ENCODE data around the gene PDGFC. TPM values are rescaled to one million over a fixed set of nuclear protein-coding genes. Genes with fewer than 3 reads are reported as not detected.

The PDGFC gene
- total RNA-seq, 4 donors from 2014 or later: 28.0 to 43.9 (median 34.8) TPM

- peak overlapping the region in 3 of 4 donors; percentile 61 to 68 (median 66) for H3K27ac ChIP-seq
- H3K4me1 ChIP-seq: peaks cover 15 to 72% (median 30%) of the 10 kb centered on the region in 3 donors
- H3K36me3 ChIP-seq: no peaks in the 10 kb centered on the region
- TF ChIP-seq CTCF (IDR thresholded peaks at IDR 0.05) (no peak), EP300 (IDR thresholded peaks at IDR 0.05) (no peak), POLR2A (IDR thresholded peaks at IDR 0.05) (no peak), POLR2AphosphoS5 (IDR thresholded peaks at IDR 0.05) (no peak)
- no peak overlapping the region for H3K4me3 ChIP-seq
- ATAC-seq: no peak
- WGBS, 2 donors (ENCODE audit: low coverage in 1 of 2): 84 to 85% methylated on average over 3 of the region's 3 CpGs
- H3K27me3 ChIP-seq: no peaks in the 10 kb centered on the region
- H3K9me3 ChIP-seq: no peaks in the 10 kb centered on the region
Measured at GRCh38 chr4:156963419-156963818, 8.2 kb downstream of the PDGFC start.

DNA sequence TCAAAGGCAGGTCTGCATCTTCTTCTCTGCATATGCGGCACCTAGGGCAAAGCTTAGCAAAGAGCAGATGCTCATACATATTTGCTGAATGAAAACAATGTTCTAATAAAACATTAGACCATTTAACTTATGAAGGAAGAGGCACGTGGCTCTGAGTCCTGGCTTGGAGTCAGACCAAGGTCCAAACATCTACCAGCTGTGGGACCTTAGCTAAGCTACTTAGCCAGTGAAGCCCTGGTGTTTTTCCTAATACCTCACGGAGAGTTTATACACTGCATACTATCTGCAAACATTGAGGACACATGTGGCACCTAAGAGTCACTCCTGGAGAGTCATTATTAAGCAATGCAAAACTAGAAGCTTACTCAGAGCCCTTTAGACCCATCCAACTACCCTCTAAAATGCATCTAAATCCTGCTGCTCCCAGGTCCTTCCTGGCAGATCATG is 9.0 kb downstream of the PDGFC start:
- WGBS, 2 donors (ENCODE audit: low coverage in 1 of 2): 15 to 25% methylated on average over 3 of the region's 3 CpGs
- Histone ChIP-seq H3K4me3 (no peak overlapping the region), H3K4me1 (peaks cover 23 to 72% (median 39%) of the 10 kb centered on the region in 3 donors), H3K27me3 (no peaks in the 10 kb centered on the region), H3K9me3 (no peaks in the 10 kb centered on the region), H3K36me3 (no peaks in the 10 kb centered on the region), H3K27ac (peak overlapping the region; percentile 49 to 68 (median 64))
- TF ChIP-seq EP300 (IDR thresholded peaks at IDR 0.05) (no peak), CTCF (IDR thresholded peaks at IDR 0.05) (no peak), POLR2AphosphoS5 (IDR thresholded peaks at IDR 0.05) (peak; percentile 85), POLR2A (IDR thresholded peaks at IDR 0.05) (no peak)
- peak; percentile 85 for ATAC-seq

DNA sequence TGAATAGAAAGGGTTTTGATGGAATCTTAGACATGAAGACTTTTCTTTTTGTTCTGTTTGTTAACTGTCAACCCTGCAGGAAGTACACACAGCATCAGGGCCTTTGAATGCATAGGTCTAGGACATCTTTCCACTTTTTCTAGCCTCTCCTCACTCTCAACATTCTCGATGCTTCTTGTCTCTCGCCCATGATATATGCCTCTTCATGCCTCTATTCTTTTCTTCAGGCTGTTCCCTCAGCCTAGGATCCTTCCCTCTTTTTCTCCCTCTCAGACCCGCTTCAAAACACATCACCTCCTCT is 9.6 kb downstream of the PDGFC start:
- H3K27me3 ChIP-seq: no peaks in the 10 kb centered on the region
- peak; percentile 6 for ATAC-seq
- H3K4me1 ChIP-seq: peaks cover 27 to 74% (median 42%) of the 10 kb centered on the region in 3 donors
- peak overlapping the region; percentile 49 to 68 (median 64) for H3K27ac ChIP-seq
- WGBS, 2 donors (ENCODE audit: low coverage in 1 of 2): 52 to 63% methylated on average over 3 of the region's 3 CpGs
- TF ChIP-seq EP300 (IDR thresholded peaks at IDR 0.05) (no peak), CTCF (IDR thresholded peaks at IDR 0.05) (no peak), POLR2A (IDR thresholded peaks at IDR 0.05) (no peak), POLR2AphosphoS5 (IDR thresholded peaks at IDR 0.05) (no peak)
- no peak overlapping the region for H3K4me3 ChIP-seq
- no peaks in the 10 kb centered on the region for H3K36me3 ChIP-seq
- H3K9me3 ChIP-seq: no peaks in the 10 kb centered on the region

GRCh38 chr4:156961196-156962057 is 10.2 kb downstream of the PDGFC start:
- peaks cover 27 to 78% (median 42%) of the 10 kb centered on the region in 3 donors for H3K4me1 ChIP-seq
- WGBS, 2 donors (ENCODE audit: low coverage in 1 of 2): 46% methylated on average over 8 to 9 of the region's 9 CpGs
- no peaks in the 10 kb centered on the region for H3K9me3 ChIP-seq
- H3K4me3 ChIP-seq: no peak overlapping the region
- no peaks in the 10 kb centered on the region for H3K36me3 ChIP-seq
- H3K27ac ChIP-seq: peak overlapping the region; percentile 49 to 68 (median 64)
- no peak for TF ChIP-seq CTCF (IDR thresholded peaks at IDR 0.05)
- TF ChIP-seq EP300 (IDR thresholded peaks at IDR 0.05): no peak
- no peak for TF ChIP-seq POLR2A (IDR thresholded peaks at IDR 0.05)
- no peak for TF ChIP-seq POLR2AphosphoS5 (IDR thresholded peaks at IDR 0.05)
- no peak for ATAC-seq
- no peaks in the 10 kb centered on the region for H3K27me3 ChIP-seq

GRCh38 chr4:156959298-156959702 is 12.3 kb downstream of the PDGFC start:
- Histone ChIP-seq H3K4me3 (no peak overlapping the region), H3K27me3 (no peaks in the 10 kb centered on the region), H3K27ac (peak overlapping the region in 1 of 4 donors; percentile 12), H3K36me3 (no peaks in the 10 kb centered on the region), H3K9me3 (no peaks in the 10 kb centered on the region), H3K4me1 (peaks cover 27 to 73% (median 42%) of the 10 kb centered on the region in 3 donors)
- no peak for ATAC-seq
- TF ChIP-seq CTCF (IDR thresholded peaks at IDR 0.05): no peak
- no peak for TF ChIP-seq EP300 (IDR thresholded peaks at IDR 0.05)
- no peak for TF ChIP-seq POLR2A (IDR thresholded peaks at IDR 0.05)
- TF ChIP-seq POLR2AphosphoS5 (IDR thresholded peaks at IDR 0.05): no peak
- 41 to 78% methylated on average over 3 of the region's 3 CpGs for WGBS, 2 donors (ENCODE audit: low coverage in 1 of 2)

Measured in gastroesophageal sphincter (tissue), 4 donors.